GM23338 (cell line): ENCODE results near the gene RSRC1. TPM values are rescaled to one million over a fixed set of nuclear protein-coding genes. Genes with fewer than 3 reads are reported as not detected.

Experiments
- ATAC-seq: fragments of 200-7000 bp; cut with Tn5 transposase; 3 replicates; pipeline ENCODE4 v1.9.1; 2020
- DNase-seq: peaks from one replicate; pipeline ENCODE4 v3.0.0-alpha.2; 2015; ENCODE audit warnings: low spot score
- H2AFZ ChIP-seq: fragments of 200-600 bp; sonication (generic); 2 replicates; pipeline ENCODE4 v1.8.0; 2016; ENCODE audit warnings: antibody characterized with exemption, mild to moderate bottlenecking, moderate library complexity
- H3F3A ChIP-seq: fragments of 200-600 bp; sonication (generic); replicated peaks from 2 replicates; pipeline ENCODE4 v1.8.0; 2017; ENCODE audit warnings: antibody characterized with exemption, mixed run types, low read depth
- H3K27ac ChIP-seq: fragments of 200-600 bp; sonication (generic); 2 replicates; pipeline ENCODE4 v1.6.1; 2016; ENCODE audit warnings: low read depth
- H3K27me3 ChIP-seq: fragments of 200-600 bp; sonication (generic); 2 replicates; pipeline ENCODE4 v1.8.0; 2016; ENCODE audit warnings: mild to moderate bottlenecking, mixed run types, moderate library complexity; ENCODE audit not compliant: insufficient read depth
- H3K36me3 ChIP-seq: fragments of 200-600 bp; sonication (generic); 2 replicates; pipeline ENCODE4 v1.8.0; 2016; ENCODE audit warnings: mild to moderate bottlenecking; ENCODE audit not compliant: insufficient read depth
- H3K4me1 ChIP-seq: fragments of 200-600 bp; sonication (generic); 2 replicates; pipeline ENCODE4 v1.8.0; 2016; ENCODE audit warnings: mild to moderate bottlenecking, moderate library complexity; ENCODE audit not compliant: insufficient read depth
- H3K4me2 ChIP-seq: fragments of 200-600 bp; sonication (generic); 2 replicates; pipeline ENCODE4 v1.7.1; 2017; ENCODE audit warnings: mixed run types
- H3K4me3 ChIP-seq: fragments of 200-600 bp; sonication (generic); 2 replicates; pipeline ENCODE4 v1.6.1; 2016; ENCODE audit warnings: mixed run types
- H3K79me2 ChIP-seq: fragments of 200-600 bp; sonication (generic); replicated peaks from 2 replicates; pipeline ENCODE4 v1.8.0; 2017; ENCODE audit warnings: mild to moderate bottlenecking; ENCODE audit not compliant: insufficient read depth
- H3K9me2 ChIP-seq: fragments of 200-600 bp; sonication (generic); 2 replicates; pipeline ENCODE4 v1.8.0; 2017; ENCODE audit not compliant: insufficient read depth
- H4K20me1 ChIP-seq: fragments of 200-600 bp; sonication (generic); replicated peaks from 2 replicates; pipeline ENCODE4 v1.8.0; 2017; ENCODE audit warnings: mild to moderate bottlenecking; ENCODE audit not compliant: insufficient read depth
- H3K27ac Mint-ChIP-seq: 2 replicates; pipeline ENCODE4 v1.8.0; 2020; ENCODE audit warnings: inconsistent platforms, mild to moderate bottlenecking, moderate library complexity, mixed read lengths
- H3K27me3 Mint-ChIP-seq: 3 replicates; pipeline ENCODE4 v1.8.0; 2022; ENCODE audit warnings: low read depth, mild to moderate bottlenecking, moderate library complexity, mixed read lengths, inconsistent platforms; ENCODE audit not compliant: insufficient read depth, poor library complexity
- H3K36me3 Mint-ChIP-seq: 3 replicates; pipeline ENCODE4 v1.8.0; 2021; ENCODE audit warnings: low read depth, mild to moderate bottlenecking, inconsistent platforms, moderate library complexity, mixed read lengths
- H3K4me1 Mint-ChIP-seq: 3 replicates; pipeline ENCODE4 v1.8.0; 2020; ENCODE audit warnings: mild to moderate bottlenecking, inconsistent platforms, mixed read lengths
- H3K4me3 Mint-ChIP-seq: 3 replicates; pipeline ENCODE4 v1.8.0; 2021; ENCODE audit warnings: moderate library complexity, mild to moderate bottlenecking, inconsistent platforms, mixed read lengths
- H3K9me3 Mint-ChIP-seq: 3 replicates; pipeline ENCODE4 v1.8.0; 2020; ENCODE audit warnings: moderate library complexity, mild to moderate bottlenecking, inconsistent platforms, mixed read lengths
- CREB1 ChIP-seq: fragments of 250-450 bp; sonication (Bioruptor Pico); IDR thresholded peaks from 2 replicates; pipeline ENCODE4 v1.5.0; 2020; ENCODE audit warnings: low read depth, mild to moderate bottlenecking, moderate library complexity
- CTCF ChIP-seq, 2 experiments: fragments of 200-600 bp in 1 of 2; sonication (generic) in 1 of 2; conservative IDR thresholded peaks; 2 replicates each; pipeline versions ENCODE4 v1.5.1 to v1.6.1; 2016 to 2017; ENCODE audit warnings: antibody characterized with exemption in 2 of 2, low read depth in 2 of 2, mild to moderate bottlenecking in 2 of 2, moderate library complexity in 1 of 2
- ETS1 ChIP-seq: IDR thresholded peaks from 2 replicates; pipeline ENCODE4 v1.6.1; 2016; ENCODE audit warnings: antibody characterized with exemption
- EZH2 ChIP-seq: fragments of 200-600 bp; sonication (generic); IDR thresholded peaks from one replicate; pipeline ENCODE4 v1.8.0; 2017; ENCODE audit warnings: antibody characterized with exemption, mild to moderate bottlenecking, low read depth; ENCODE audit not compliant: unreplicated experiment
- EZH2phosphoT487 ChIP-seq: fragments of 200-600 bp; sonication (generic); IDR thresholded peaks from one replicate; pipeline ENCODE4 v1.8.1; 2018; ENCODE audit warnings: antibody characterized with exemption; ENCODE audit not compliant: unreplicated experiment
- JUNB ChIP-seq: IDR thresholded peaks from one replicate; pipeline ENCODE4 v1.6.1; 2016; ENCODE audit warnings: antibody characterized with exemption; ENCODE audit not compliant: unreplicated experiment
- NANOG ChIP-seq: IDR thresholded peaks from 2 replicates; pipeline ENCODE4 v1.6.1; 2016; ENCODE audit warnings: antibody characterized with exemption, borderline replicate concordance
- POLR2AphosphoS5 ChIP-seq: IDR thresholded peaks from 2 replicates; pipeline ENCODE4 v1.6.1; 2016; ENCODE audit warnings: antibody characterized with exemption, low read depth
- REST ChIP-seq: IDR thresholded peaks from one replicate; pipeline ENCODE4 v1.6.1; 2018; ENCODE audit warnings: antibody characterized with exemption; ENCODE audit not compliant: unreplicated experiment
- STAT1 ChIP-seq: IDR thresholded peaks from one replicate; pipeline ENCODE4 v1.6.1; 2016; ENCODE audit warnings: antibody characterized with exemption; ENCODE audit not compliant: unreplicated experiment
- ZNF114 ChIP-seq: fragments of 250-450 bp; sonication (Bioruptor Pico); IDR thresholded peaks from 2 replicates; pipeline ENCODE4 v1.5.0; 2020; ENCODE audit warnings: mild to moderate bottlenecking, moderate library complexity
- ZNF331 ChIP-seq: fragments of 250-450 bp; sonication (Bioruptor Pico); IDR thresholded peaks from 2 replicates; pipeline ENCODE4 v1.5.0; 2020; ENCODE audit warnings: low read depth, mild to moderate bottlenecking, moderate library complexity
- ZNF462 ChIP-seq: fragments of 250-450 bp; sonication (Bioruptor Pico); IDR thresholded peaks from 2 replicates; pipeline ENCODE4 v1.5.0; 2020; ENCODE audit warnings: mild to moderate bottlenecking, moderate library complexity
- polyA plus RNA-seq: library from polyadenylated mRNA; unstranded; fragments of >200 nt; fragmentation: Nextera tagmentation; extraction: Ambion mirVana; gene quantifications from 2 replicates; pipeline ENCODE4 v1.2.1, GENCODE V29; 2016
- total RNA-seq: library from RNA; depleted of rRNA; stranded (reverse); fragments of >200 nt; shearing (Covaris generic); gene quantifications from 2 replicates; pipeline ENCODE4 v1.2.3, GENCODE V29; 2014

Gene RSRC1
- total and polyA plus RNA-seq, 2 experiments from 2014 or later = 32.5 to 76.8 TPM

GRCh38 chr3:158572766-158573060 is 462.8 kb downstream of the RSRC1 start:
- no peak for DNase-seq
- Histone ChIP-seq H4K20me1 (no peaks in the 10 kb centered on the region; the same call in 1 of the 2 replicates), H3K4me1 (peaks cover 20% of the 10 kb centered on the region), H2AFZ (no peak overlapping the region), H3F3A (no peaks in the 10 kb centered on the region), H3K27me3 (peaks cover 14% of the 10 kb centered on the region), H3K36me3 (no peaks in the 10 kb centered on the region), H3K27ac (no peak overlapping the region), H3K79me2 (peaks cover 18% of the 10 kb centered on the region; the same call in 1 of the 2 replicates), H3K4me3 (no peak overlapping the region), H3K9me2 (no peaks in the 10 kb centered on the region), H3K4me2 (no peak overlapping the region)
- TF ChIP-seq NANOG (no peak), JUNB (no peak), CREB1 (CRISPR knock-in tag) (no peak), STAT1 (no peak), EZH2 (no peak), CTCF (conservative IDR thresholded peaks at IDR 0.05; ENCODE audit: low read depth in 2 of 2) (no peak), ETS1 (no peak), REST (no peak), POLR2AphosphoS5 (no peak), EZH2phosphoT487 (no peak), ZNF331 (CRISPR knock-in tag) (no peak), ZNF462 (CRISPR knock-in tag) (no peak), ZNF114 (CRISPR knock-in tag) (no peak)
- no peak overlapping the region for H3K4me3 Mint-ChIP-seq
- H3K27me3 Mint-ChIP-seq = peaks cover 25% of the 10 kb centered on the region
- no peak for ATAC-seq
- H3K27ac Mint-ChIP-seq = no peak overlapping the region
- peaks cover 16% of the 10 kb centered on the region; the same call in 2 of the 3 replicates for H3K4me1 Mint-ChIP-seq
- H3K9me3 Mint-ChIP-seq = peaks cover 9% of the 10 kb centered on the region; the same call in 2 of the 3 replicates
- H3K36me3 Mint-ChIP-seq = no peaks in the 10 kb centered on the region; the same call in 2 of the 3 replicates
